Subcutaneous abdominal adipose tissue (tissue), 5 donors: ENCODE results near the gene LGALS1.
A peak's percentile ranks its signal among the peaks of the same experiment; 100 is the strongest.
"Not testable (repeated sequence)": the region's sequence is repeated elsewhere in the genome, so short reads cannot be mapped to it uniquely, and the experiment has no call there.

Source experiments
- H3K27ac ChIP-seq: one replicate; pipeline ENCODE4 v1.7.0; 2013; ENCODE audit warnings: low read depth, mild to moderate bottlenecking, inconsistent platforms, low read length, moderate library complexity
- H3K27me3 ChIP-seq, 5 donors: one replicate each; pipeline ENCODE4 v1.7.0; 2013; ENCODE audit warnings: low read length in 5 of 5, inconsistent platforms in 1 of 5; ENCODE audit not compliant: control insufficient read depth in 5 of 5, insufficient read depth in 4 of 5
- H3K36me3 ChIP-seq, 5 donors: one replicate each; pipeline ENCODE4 v1.7.0; 2013; ENCODE audit warnings: low read length in 5 of 5; ENCODE audit not compliant: control insufficient read depth in 5 of 5, insufficient read depth in 5 of 5
- H3K4me1 ChIP-seq, 5 donors: one replicate each; pipeline ENCODE4 v1.7.0; 2013; ENCODE audit warnings: low read length in 5 of 5, mild to moderate bottlenecking in 3 of 5, moderate library complexity in 1 of 5; ENCODE audit not compliant: control insufficient read depth in 5 of 5, insufficient read depth in 5 of 5
- H3K4me3 ChIP-seq, 5 donors: one replicate each; pipeline ENCODE4 v1.7.0; 2013; ENCODE audit warnings: low read length in 5 of 5, low read depth in 1 of 5
- H3K9ac ChIP-seq, 5 donors: one replicate each; pipeline ENCODE4 v1.7.0; 2013; ENCODE audit warnings: low read length in 5 of 5, mild to moderate bottlenecking in 4 of 5, moderate library complexity in 3 of 5
- H3K9me3 ChIP-seq, 5 donors: one replicate each; pipeline ENCODE4 v1.7.0; 2013; ENCODE audit warnings: low read length in 5 of 5; ENCODE audit not compliant: control insufficient read depth in 5 of 5
- donor health status: healthy.
- donor health status: healthy.
- donor health status: healthy.
- donor health status: healthy.
- donor health status: healthy.

LGALS1 gene

DNA sequence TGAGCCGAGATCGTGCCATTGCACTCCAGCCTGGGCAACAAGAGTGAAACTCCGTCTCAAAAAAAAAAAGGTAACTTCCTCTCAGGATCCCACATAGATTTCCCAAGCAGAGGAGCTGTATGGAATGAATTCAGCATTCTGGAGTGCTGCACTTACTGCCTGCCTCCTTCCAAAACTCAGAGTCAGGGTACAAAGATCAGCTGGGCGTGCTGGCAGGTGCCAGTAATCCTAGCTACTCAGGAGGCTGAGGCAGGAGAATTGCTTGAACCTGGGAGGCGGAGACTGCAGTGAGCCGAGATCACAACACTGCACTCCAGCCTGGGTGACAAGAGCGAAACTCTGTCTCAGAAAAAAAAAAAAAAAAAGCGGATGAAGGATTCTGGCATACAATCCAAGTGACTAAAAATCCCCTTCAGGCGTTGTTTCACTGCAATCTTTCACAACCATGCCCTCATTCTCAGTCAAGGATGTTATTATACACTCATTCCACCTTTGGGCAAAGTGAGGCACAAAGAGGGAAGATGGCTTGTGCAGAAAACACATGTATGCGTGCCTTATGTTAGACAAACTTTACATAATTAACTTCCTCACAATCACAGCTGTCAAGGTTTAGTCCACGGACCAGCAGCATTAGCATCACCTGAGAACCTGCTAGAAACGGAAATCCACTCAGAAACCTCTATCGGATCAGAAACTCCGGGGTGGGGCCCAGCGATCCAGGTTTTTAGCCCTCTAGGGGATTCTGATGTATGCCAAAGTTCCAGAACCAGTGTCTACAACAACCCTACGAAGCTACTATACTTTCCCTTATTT lies 9.6 kb downstream of the LGALS1 start:
- peaks cover 9 to 37% (median 29%) of the 10 kb centered on the region in 5 donors for H3K4me1 ChIP-seq
- no peak overlapping the region for H3K9ac ChIP-seq
- no peak overlapping the region for H3K27ac ChIP-seq
- H3K4me3 ChIP-seq = no peak overlapping the region
- H3K36me3 ChIP-seq = peaks cover 0 to 20% (median 16%) of the 10 kb centered on the region in 5 donors
- no peaks in the 10 kb centered on the region for H3K27me3 ChIP-seq
- no peaks in the 10 kb centered on the region for H3K9me3 ChIP-seq

DNA sequence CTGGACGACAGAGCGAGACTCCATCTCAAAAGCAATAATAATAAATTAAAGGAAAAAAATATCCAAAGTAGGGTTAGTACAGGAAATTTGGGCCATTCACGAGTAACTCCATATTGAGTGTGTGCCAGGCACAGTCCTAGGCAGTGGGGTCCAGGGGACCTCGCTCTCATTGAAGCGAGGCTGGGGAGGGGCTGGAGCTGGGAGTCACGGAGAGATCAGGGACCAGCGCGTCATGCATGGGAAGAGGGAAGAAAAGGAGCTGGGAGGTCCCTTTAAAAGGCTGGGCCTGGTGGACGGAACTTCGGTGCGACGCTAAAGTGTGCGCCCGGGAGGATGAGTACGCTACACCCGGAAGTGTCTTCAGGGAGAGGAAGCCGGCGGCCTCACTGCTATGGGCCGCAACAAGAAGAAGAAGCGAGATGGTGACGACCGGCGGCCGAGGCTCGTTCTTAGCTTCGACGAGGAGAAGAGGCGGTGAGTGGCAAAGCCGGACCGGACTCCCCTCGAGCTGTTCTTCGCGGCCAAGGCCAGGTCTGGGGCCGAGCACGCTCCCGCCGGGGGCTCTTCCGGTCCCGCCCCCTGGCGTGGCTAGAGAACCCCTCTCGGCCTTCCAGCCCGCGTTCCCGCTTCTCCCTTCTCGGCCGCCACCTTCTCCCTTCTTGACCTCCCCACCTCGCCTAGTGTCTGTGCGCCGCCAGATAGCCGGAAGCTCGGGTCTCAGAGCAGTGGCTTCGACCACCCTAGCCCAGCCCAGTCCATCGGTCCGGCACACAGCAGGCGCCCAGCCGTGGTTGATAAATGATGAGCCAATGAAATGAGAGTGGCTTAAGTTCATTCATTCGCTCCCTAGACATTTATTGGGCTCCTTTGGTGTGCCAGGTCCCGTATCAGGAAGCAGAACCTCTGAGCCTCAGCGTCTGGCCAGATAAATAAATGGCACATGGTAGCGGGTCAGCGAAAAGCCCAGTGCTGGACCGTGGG lies 10.9 kb downstream of the LGALS1 start, which contains the start of gene NOL12:
Gene NOL12 (plus strand): TSS at position 342 of the 981 bp plus-strand sequence. CDS start 50 bp downstream, at position 392.
- Histone ChIP-seq H3K4me1 (peaks cover 6 to 29% (median 25%) of the 10 kb centered on the region in 5 donors), H3K4me3 (peak within 1 kb of the TSS; percentile 88 to 96 (median 92)), H3K27me3 (no peaks in the 10 kb centered on the region), H3K9me3 (no peaks in the 10 kb centered on the region), H3K27ac (peak within 1 kb of the TSS; percentile 85), H3K36me3 (peaks cover 0 to 30% (median 26%) of the 10 kb centered on the region in 5 donors), H3K9ac (peak within 1 kb of the TSS; percentile 84 to 98 (median 97))

DNA sequence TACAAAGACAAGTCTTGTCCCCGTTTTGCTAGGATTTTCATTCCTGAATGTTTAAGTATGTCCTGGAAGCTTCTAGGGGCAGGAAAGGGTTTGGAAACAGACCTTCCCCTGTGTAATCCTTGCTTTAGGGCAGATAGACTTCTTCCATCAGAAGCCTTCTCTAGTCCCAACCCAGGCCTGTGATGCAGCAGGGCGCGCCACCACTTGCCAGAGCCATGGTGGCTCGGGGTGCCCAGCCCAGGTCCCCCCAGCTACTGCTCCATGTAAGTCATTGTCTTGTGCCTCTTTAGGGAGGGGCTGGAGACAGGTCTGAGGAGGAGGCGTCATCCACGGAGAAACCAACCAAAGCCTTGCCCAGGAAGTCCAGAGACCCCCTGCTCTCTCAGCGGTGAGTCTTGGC lies 15.0 kb downstream of the LGALS1 start:
- H3K36me3 ChIP-seq = peaks cover 0 to 63% (median 52%) of the 10 kb centered on the region in 5 donors
- H3K4me1 ChIP-seq = peaks cover 2 to 23% (median 19%) of the 10 kb centered on the region in 5 donors
- no peak overlapping the region for H3K4me3 ChIP-seq
- no peak overlapping the region for H3K27ac ChIP-seq
- no peaks in the 10 kb centered on the region for H3K9me3 ChIP-seq
- no peaks in the 10 kb centered on the region for H3K27me3 ChIP-seq
- no peak overlapping the region for H3K9ac ChIP-seq

DNA sequence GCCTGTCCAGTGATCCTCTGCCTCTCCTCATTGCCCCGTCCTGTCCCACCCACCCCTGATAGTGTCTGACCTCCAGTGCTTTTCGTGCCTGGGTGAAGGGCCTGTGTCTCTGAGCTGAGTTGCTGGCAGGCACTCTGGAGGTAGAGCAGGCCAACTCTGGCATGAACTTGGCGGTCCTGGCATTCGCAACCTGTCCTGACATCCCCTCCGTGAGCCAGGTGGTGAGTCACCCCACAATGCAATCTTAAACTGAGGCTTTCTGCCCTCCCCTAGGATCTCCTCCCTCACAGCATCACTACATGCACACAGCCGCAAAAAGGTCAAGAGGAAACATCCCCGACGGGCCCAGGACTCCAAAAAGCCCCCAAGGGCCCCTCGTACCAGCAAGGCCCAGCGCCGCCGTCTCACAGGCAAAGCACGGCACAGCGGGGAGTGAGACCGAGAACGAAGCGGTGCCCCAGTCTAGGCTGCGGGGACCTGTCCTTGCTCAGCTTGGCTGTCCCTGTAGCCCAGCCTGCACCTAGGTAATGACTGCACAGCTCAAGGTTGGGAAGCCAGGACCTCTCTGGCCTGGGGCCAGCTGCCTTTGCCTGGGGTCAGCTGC lies 15.6 kb downstream of the LGALS1 start:
- Histone ChIP-seq H3K27me3 (no peaks in the 10 kb centered on the region), H3K9ac (no peak overlapping the region), H3K36me3 (peaks cover 0 to 63% (median 52%) of the 10 kb centered on the region in 5 donors), H3K4me3 (no peak overlapping the region), H3K27ac (no peak overlapping the region), H3K4me1 (peaks cover 2 to 19% (median 15%) of the 10 kb centered on the region in 5 donors), H3K9me3 (no peaks in the 10 kb centered on the region)

DNA sequence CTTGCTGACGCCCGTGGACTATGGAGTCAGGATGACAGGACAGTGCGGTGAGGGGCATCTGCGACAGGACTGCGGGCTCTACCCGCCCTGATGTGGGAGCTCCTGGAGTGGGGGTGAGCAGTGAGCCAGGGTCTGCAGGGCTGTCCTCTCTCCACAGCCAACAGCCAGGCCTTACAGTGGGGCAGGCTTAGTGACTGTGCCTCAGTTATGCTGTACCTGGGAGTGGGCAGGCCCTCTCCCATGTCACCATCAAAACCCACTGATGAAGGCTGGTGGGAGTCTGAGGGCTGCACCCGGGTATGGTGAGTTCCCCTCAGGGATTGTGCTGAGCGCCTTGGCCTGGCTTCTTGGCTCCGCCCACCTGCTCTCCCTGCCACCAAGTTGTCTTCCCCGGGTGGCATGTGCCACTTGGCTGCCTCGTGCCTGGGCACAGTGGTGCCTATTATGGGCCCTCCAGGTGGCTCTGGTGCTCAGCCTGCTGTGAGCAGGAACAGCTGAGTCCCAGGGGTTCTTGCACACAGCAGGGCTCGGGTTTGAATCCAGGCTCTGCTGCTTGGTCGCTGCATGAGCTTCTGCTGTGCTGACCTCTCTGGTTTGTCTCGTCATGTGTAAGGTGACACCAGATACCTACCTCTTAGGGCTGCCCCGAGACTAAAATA lies 17.3 kb downstream of the LGALS1 start:
- H3K9me3 ChIP-seq = no peaks in the 10 kb centered on the region
- no peak overlapping the region for H3K9ac ChIP-seq
- no peaks in the 10 kb centered on the region for H3K27me3 ChIP-seq
- H3K4me3 ChIP-seq = no peak overlapping the region
- H3K36me3 ChIP-seq = peaks cover 0 to 63% (median 52%) of the 10 kb centered on the region in 5 donors
- no peak overlapping the region for H3K27ac ChIP-seq
- H3K4me1 ChIP-seq = peaks cover 0 to 17% (median 14%) of the 10 kb centered on the region in 5 donors

DNA sequence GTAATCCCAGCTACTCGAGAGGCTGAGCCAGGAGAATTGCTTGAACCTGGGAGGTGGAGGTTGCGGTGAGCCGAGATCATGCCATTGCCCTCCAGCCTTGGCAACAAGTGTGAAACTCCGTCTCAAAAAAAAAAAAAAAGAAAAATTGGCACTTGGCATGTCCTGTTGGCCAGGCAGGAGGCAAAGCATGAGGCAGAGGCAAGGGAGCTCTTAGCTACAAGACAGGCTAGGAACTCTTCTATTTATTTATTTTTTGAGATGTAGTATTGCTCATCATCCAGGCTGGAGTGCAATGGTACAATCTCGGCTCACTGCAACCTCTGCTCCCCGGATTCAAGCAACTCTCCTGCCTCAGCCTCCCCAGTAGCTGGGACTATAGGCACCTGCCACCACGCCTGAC lies 18.7 kb downstream of the LGALS1 start:
- H3K36me3 ChIP-seq = peaks cover 0 to 51% (median 41%) of the 10 kb centered on the region in 5 donors
- H3K9ac ChIP-seq, H3K27ac ChIP-seq, H3K9me3 ChIP-seq, H3K27me3 ChIP-seq, H3K4me3 ChIP-seq: not testable (repeated sequence)
- peaks cover 0 to 15% (median 13%) of the 10 kb centered on the region in 5 donors for H3K4me1 ChIP-seq

DNA sequence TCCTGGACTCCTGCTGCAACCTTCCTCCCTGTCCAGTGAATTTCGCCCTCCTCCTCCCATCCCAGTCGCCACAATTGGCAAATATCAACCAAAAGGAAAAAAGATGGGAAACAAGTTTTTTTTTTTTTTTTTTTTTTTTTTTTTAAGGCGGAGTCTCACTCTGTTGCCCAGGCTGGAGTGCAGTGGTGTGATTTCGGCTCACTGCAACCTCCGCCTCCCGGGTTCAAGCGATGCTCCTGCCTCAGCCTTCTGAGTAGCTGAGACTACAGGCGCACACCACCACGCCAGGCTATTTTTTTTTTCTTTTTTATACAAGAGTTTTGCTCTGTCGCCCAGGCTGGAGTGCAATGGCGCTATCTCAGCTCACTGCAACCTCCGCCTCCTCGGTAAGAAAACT lies 20.8 kb downstream of the LGALS1 start:
- Histone ChIP-seq H3K4me1 (peaks cover 0 to 15% (median 13%) of the 10 kb centered on the region in 5 donors), H3K9ac (peak overlapping the region in 1 of 5 donors; percentile 47), H3K4me3 (peak overlapping the region in 3 of 5 donors; percentile 2 to 48 (median 41)), H3K36me3 (peaks cover 0 to 34% (median 26%) of the 10 kb centered on the region in 5 donors)
- not testable (repeated sequence) for H3K9me3 ChIP-seq, H3K27me3 ChIP-seq, H3K27ac ChIP-seq

DNA sequence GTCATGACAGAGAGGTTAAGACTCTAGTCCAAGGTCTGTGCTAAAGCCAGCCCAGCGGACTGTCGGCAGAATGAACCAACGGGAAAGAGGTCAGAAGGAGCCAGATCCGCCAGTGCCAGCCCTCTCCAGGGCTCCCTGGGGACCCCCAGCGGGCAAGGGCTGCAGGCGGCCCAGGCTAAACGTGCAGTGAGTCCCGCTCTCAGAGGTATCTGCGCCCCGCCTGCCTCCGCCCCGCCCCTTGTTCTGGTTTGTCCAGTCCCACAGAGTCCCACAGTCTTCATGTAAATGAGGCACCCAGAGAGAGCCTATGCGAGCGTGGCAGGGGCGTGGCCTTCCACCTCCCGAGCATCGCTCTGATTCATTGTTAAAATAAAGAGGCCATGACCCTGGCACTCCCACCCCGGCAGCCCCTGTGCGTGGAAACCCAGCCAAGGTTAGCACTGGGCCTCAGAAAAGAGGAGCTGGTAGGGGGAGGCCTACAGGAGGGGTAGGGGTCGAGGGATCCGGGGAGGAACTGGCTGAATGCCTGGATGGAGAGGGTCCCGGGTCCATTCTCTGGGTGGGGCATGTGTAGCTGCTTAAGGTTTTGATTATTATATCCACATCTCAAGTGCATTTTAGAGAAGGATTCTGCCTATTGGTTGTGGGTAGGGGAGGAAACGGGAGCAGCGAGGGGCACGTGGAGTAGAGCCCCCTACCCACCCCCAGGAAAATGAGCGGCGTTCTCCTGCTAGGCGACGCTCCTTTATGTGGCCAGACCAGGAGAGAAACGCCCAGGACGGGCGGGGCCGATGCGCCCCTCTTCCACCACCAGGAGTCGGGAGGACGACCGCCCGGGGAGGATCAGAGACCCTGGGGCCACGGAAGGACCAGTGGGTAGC lies 21.5 kb downstream of the LGALS1 start, which contains the start of gene TRIOBP:
Gene TRIOBP (plus strand): TSS at position 392 of the 881 bp plus-strand sequence. CDS start 4,318 bp downstream, outside the sequence.
- Histone ChIP-seq H3K27me3 (no peaks in the 10 kb centered on the region), H3K4me1 (peaks cover 0 to 15% (median 13%) of the 10 kb centered on the region in 5 donors), H3K9ac (peak within 1 kb of the TSS in 1 of 5 donors; percentile 47), H3K36me3 (peaks cover 0 to 27% (median 20%) of the 10 kb centered on the region in 5 donors), H3K4me3 (peak within 1 kb of the TSS in 3 of 5 donors; percentile 2 to 48 (median 41)), H3K27ac (no peak within 1 kb of the TSS), H3K9me3 (no peaks in the 10 kb centered on the region)
